ENCODE measurements around the gene ANKRD28. TPM values are rescaled to one million over a fixed set of nuclear protein-coding genes. Genes with fewer than 3 reads are reported as not detected.
"Not testable (repeated sequence)": the region's sequence is repeated elsewhere in the genome, so short reads cannot be mapped to it uniquely, and the experiment has no call there.

ANKRD28 gene
- total and polyA plus RNA-seq, 2 of the 13 experiments (the other 11 are each of a cell fraction or from before 2014, with no cell fraction given), result 21.0 to 28.9 TPM

DNA sequence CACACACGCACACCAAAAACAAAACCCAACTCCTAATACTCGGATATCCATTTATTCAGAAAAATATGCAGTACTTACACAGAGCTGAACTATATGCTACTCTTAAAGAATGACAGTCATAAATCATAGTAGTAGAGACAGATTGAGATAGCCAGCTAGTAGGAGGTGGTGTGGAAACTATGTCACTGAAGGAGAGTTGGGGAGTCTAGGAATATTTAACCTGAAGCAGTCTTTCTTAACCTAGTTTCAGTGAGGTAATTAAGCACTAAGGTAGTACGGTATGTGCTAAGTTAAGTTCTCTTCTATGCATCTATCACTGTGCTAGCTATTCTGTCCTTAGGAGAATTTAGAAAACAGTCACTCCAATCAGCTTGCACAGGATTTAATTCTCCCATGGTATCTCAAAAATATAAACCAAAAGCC is 54.2 kb downstream of the ANKRD28 start (continued):
- TF ChIP-seq AHDC1 (CRISPR knock-in tag; IDR thresholded peaks at IDR 0.05; ENCODE audit: borderline replicate concordance) (no peak), MXI1 (IDR thresholded peaks at IDR 0.05; ENCODE audit: borderline replicate concordance, low read depth, low read length) (no peak), PBX3 (CRISPR knock-in tag; IDR thresholded peaks at IDR 0.05; ENCODE audit: borderline replicate concordance) (no peak), RAD51 (IDR thresholded peaks at IDR 0.05; ENCODE audit: borderline replicate concordance) (no peak)

- 100% methylated on average over 2 of the region's 26 CpGs for WGBS (ENCODE audit: low lambda C conversion rate)
- BruUV-seq (replicated peaks); H3K27ac ChIP-seq (ENCODE audit: extremely low read length, insufficient read depth, low read length); DNase-seq (ENCODE audit: low spot score); ATAC-seq; H3K4me1 ChIP-seq (ENCODE audit: insufficient read depth, low read length); H3K36me3 ChIP-seq (replicated peaks in 1 of 2; ENCODE audit: control insufficient read depth in 1 of 2, insufficient read depth in 2 of 2, low read length in 2 of 2); intact Hi-C loops (cut with micrococcal nuclease; ENCODE audit: unreplicated experiment); H3K79me2 ChIP-seq (ENCODE audit: insufficient read depth, low read length); H3K9me3 ChIP-seq (ENCODE audit: low read length); in situ Hi-C loops (cut with HindIII; ENCODE audit: extremely low pct_ligation_motif_present, low pct_unique_long_range_greater_than_20kb); H3K9ac ChIP-seq (ENCODE audit: insufficient read depth, low read depth, low read length); H4K20me1 ChIP-seq (ENCODE audit: insufficient read depth, low read length); FAIRE-seq; CTCF ChIA-PET (ENCODE audit: low intra/inter-chr PET ratio, low total read pairs); H2AFZ ChIP-seq (ENCODE audit: low read length); H3K4me2 ChIP-seq (ENCODE audit: low read depth, low read length); H3K27me3 ChIP-seq (ENCODE audit: control insufficient read depth in 1 of 2, insufficient read depth in 2 of 2, low read length in 2 of 2); H3K4me3 ChIP-seq (replicated peaks in 1 of 3; ENCODE audit: insufficient read depth in 1 of 3, low read depth in 2 of 3, low read length in 3 of 3): not testable (repeated sequence)
- POLR2A ChIA-PET, result interaction anchor here (0.6 kb wide), 1 partner anchor 70 kb away, joined by 3 read pairs; no protein-coding TSS in a partner anchor
Observed at GRCh38 chr3:15742236-15742635, 55.5 kb downstream of the ANKRD28 start.

DNA sequence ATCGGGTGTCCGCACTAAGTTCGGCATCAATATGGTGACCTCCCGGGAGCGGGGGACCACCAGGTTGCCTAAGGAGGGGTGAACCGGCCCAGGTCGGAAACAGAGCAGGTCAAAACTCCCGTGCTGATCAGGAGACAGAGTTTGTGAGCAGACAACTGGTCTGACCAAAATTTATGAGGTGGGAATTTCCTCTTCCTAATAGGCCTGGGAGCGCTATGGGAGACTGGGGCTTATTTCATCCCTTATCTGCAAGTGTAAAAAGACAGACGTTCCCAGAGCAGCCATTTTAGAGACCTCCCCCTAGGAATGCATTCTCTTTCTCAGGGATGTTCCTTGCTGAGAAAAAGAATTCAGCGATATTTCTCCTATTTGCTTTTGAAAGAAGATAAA is 59.2 kb downstream of the ANKRD28 start:
- DNase-seq (ENCODE audit: low spot score); intact Hi-C loops (cut with micrococcal nuclease; ENCODE audit: unreplicated experiment); ATAC-seq; H3K27me3 ChIP-seq (ENCODE audit: control insufficient read depth in 1 of 2, insufficient read depth in 2 of 2, low read length in 2 of 2); BruUV-seq (replicated peaks); H3K4me2 ChIP-seq (ENCODE audit: low read depth, low read length); CTCF ChIA-PET (ENCODE audit: low intra/inter-chr PET ratio, low total read pairs); POLR2A ChIA-PET; H3K4me1 ChIP-seq (ENCODE audit: insufficient read depth, low read length); H3K9ac ChIP-seq (ENCODE audit: insufficient read depth, low read depth, low read length); in situ Hi-C loops (cut with HindIII; ENCODE audit: extremely low pct_ligation_motif_present, low pct_unique_long_range_greater_than_20kb); H3K4me3 ChIP-seq (replicated peaks in 1 of 3; ENCODE audit: insufficient read depth in 1 of 3, low read depth in 2 of 3, low read length in 3 of 3); FAIRE-seq; H3K27ac ChIP-seq (ENCODE audit: extremely low read length, insufficient read depth, low read length); H3K79me2 ChIP-seq (ENCODE audit: insufficient read depth, low read length); H2AFZ ChIP-seq (ENCODE audit: low read length); H3K9me3 ChIP-seq (ENCODE audit: low read length); H4K20me1 ChIP-seq (ENCODE audit: insufficient read depth, low read length): not testable (repeated sequence)
- H3K36me3 ChIP-seq (replicated peaks in 1 of 2; ENCODE audit: control insufficient read depth in 1 of 2, insufficient read depth in 2 of 2, low read length in 2 of 2), result peaks cover 4 to 14% of the 10 kb centered on the region in 2 experiments; a peak in 4 of 5 replicates
- WGBS (ENCODE audit: low lambda C conversion rate), result 99% methylated on average over 6 of the region's 11 CpGs

Measured in HepG2 (cell line).